GM12878 (cell line): ENCODE measurements around the gene ACTL8.

Experiments used
- CHD2 ChIP-seq: IDR thresholded peaks from 2 replicates; pipeline ENCODE4 v1.6.1; 2011; ENCODE audit warnings: low read depth, low read length, improper control_type of control experiment, borderline replicate concordance
- CTCF ChIP-seq, 3 experiments: IDR thresholded peaks in 2 of 3; conservative IDR thresholded peaks in 1 of 3; 2 replicates each; pipeline ENCODE4 v1.5.1; 2011; ENCODE audit warnings: low read depth in 3 of 3, low read length in 3 of 3, mild to moderate bottlenecking in 3 of 3, control low read depth in 2 of 3, moderate library complexity in 2 of 3, inconsistent platforms in 1 of 3, mixed read lengths in 1 of 3; ENCODE audit not compliant: control insufficient read depth in 2 of 3, insufficient read depth in 1 of 3; ENCODE audit errors: extremely low read depth in 1 of 3
- EZH2 ChIP-seq: IDR thresholded peaks from 2 replicates; pipeline ENCODE4 v1.6.1; 2012; ENCODE audit warnings: low read depth, mild to moderate bottlenecking, control low read depth, inconsistent platforms, low read length, borderline replicate concordance; ENCODE audit not compliant: control insufficient read depth
- FOXK2 ChIP-seq: fragments of 450-650 bp; IDR thresholded peaks from 2 replicates; pipeline ENCODE4 v1.6.1; 2017; ENCODE audit warnings: mild to moderate bottlenecking, moderate library complexity
- GATAD2B ChIP-seq: fragments of 450-650 bp; conservative IDR thresholded peaks from 2 replicates; pipeline ENCODE4 v1.6.1; 2017; ENCODE audit warnings: low read depth, mild to moderate bottlenecking, moderate library complexity
- HCFC1 ChIP-seq: fragments of 150-350 bp; IDR thresholded peaks from 2 replicates; pipeline ENCODE4 v1.6.1; 2014; ENCODE audit warnings: low read length
- MYC ChIP-seq: IDR thresholded peaks from 2 replicates; pipeline ENCODE4 v1.6.1; 2011; ENCODE audit warnings: mild to moderate bottlenecking, low read length, moderate library complexity, inconsistent platforms; ENCODE audit not compliant: insufficient read depth, insufficient replicate concordance, insufficient read length, severe bottlenecking
- RAD21 ChIP-seq: IDR thresholded peaks from 2 replicates; pipeline ENCODE4 v1.6.1; 2011; ENCODE audit warnings: mild to moderate bottlenecking, low read depth, low read length, moderate library complexity; ENCODE audit not compliant: insufficient read depth
- RELB ChIP-seq: fragments of 450-650 bp; IDR thresholded peaks from 2 replicates; pipeline ENCODE4 v1.6.1; 2017; ENCODE audit warnings: low read depth, mild to moderate bottlenecking, moderate library complexity
- SUZ12 ChIP-seq: fragments of 200-600 bp; sonication (generic); IDR thresholded peaks from one replicate; pipeline ENCODE4 v1.6.1; 2018; ENCODE audit warnings: antibody characterized with exemption, mild to moderate bottlenecking; ENCODE audit not compliant: unreplicated experiment
- TCF12 ChIP-seq: IDR thresholded peaks from 2 replicates; pipeline ENCODE4 v1.6.1; 2011; ENCODE audit warnings: low read depth, mild to moderate bottlenecking, low read length

- TF ChIP-seq FOXK2 (no peak), GATAD2B (no peak), HCFC1 (no peak), RELB (no peak), CHD2 (no peak), CTCF (IDR thresholded peaks at IDR 0.05 in 2 of 3, conservative IDR thresholded peaks at IDR 0.05 in 1 of 3; ENCODE audit: control insufficient read depth in 2 of 3, extremely low read depth in 1 of 3, insufficient read depth in 1 of 3, low read depth in 3 of 3, low read length in 3 of 3) (no peak), SUZ12 (no peak), EZH2 (no peak), TCF12 (no peak), MYC (no peak), RAD21 (no peak)
Measured at GRCh38 chr1:17765444-17766411, 10.6 kb downstream of the ACTL8 start.
